HG03457 (cell line): ENCODE results near the gene DENND1A.

ENCODE experiments used
- ATAC-seq: cut with Tn5 transposase; IDR thresholded peaks from one replicate; pipeline ENCODE4 v1.9.1; 2021; ENCODE audit warnings: moderate number of reproducible peaks; ENCODE audit not compliant: unreplicated experiment

The DENND1A gene

DNA sequence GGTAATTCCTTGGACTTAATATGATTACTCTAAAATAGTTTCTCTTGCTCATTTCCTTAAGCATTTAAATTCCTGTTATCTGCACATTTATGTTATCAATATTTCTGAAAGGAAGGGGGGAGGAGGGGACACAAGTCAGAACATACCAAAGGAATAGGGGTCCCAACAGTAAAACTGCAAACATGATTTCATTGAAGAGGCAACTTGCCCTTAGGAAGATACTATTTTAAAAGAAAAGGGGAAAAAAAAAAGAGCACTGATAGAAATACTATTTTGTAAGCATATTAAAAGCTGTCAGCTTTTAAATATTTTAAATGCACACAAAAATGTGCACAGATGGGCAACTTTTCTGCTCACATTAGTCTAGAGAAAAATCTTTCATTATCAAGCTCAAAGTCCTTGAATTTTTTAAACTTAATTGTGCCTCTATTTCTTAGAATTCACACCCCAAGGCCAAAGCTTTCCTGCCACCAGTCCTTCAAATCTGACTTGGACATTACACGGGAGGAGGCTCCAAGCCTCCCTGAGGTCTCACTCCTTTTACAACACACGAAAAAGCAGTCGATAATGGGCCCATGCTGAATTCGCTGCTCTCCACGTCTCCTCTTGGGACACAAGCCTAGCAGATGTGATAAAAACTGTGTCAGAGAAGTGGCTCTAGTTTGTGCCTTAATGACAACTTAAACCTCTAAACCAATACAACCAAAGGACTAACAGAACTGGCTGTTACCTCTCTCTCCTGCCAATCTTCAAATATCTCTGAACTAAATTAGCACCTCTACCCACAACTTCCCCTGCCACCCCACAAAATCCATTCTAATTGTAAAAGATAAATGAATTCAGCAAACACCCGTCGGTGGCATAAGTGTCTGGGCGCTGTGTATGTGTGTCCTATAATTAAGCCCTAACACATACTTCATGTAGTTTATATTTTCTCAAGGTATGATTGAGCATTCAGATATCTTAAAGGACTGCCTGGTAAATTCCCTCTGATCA lies 154.3 kb downstream of the DENND1A start:
- no peak for ATAC-seq

DNA sequence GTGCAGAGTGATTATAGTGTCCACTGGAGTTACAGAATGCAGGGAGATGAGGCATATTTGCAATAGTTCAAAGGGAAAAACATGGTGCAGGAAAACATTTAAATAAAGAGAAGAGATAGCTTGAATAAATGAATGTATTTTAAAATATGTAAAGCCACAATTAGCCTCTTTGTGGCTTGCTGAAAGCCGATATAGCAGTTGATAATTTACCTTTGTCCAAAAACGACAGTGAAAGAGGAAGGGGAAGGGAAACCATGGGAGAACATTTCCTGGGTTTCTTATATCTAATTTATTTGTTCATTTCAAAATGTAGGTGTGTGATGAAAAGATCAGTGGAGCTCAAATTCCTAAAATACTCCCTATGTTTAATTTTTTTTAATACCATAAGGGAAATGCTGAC lies 156.1 kb downstream of the DENND1A start:
- ATAC-seq = no peak

DNA sequence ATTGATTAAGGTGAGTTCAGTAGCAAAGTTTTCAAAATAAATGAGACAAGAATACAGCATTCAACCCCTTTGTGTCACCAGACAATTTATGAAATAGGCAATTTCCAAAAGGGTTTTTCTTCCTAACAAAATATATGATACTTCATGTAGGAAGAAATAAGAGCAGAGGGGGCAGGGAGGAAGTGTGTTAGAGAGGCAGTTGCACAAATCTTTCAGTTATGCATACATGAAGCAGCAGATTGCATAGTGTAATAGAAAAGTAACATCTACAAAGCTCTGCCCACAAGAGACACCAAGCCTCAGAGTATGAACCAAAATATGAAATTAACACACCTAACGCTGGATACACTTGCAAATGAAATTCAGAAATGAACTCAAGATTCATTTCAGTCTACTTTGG lies 157.0 kb downstream of the DENND1A start:
- no peak for ATAC-seq

DNA sequence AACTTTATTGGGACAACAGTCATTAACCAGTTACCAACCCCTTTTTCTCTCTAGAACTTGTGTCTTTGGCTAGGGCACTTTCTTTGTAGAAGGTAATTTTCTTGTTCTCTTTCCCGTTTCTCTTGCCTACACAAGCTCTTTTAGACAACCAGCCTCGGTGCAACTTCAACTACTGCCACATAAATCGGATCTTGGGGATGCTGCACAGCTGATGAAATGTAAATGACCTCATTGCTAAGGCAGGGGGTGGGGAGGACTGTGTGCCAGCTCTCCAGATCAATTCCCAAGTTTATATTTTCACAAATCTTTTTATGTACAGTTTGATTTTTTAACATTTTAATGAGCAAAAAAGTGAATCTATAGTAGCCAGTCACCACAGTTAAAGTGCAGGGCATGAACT lies 157.6 kb downstream of the DENND1A start:
- ATAC-seq = no peak

- no peak for ATAC-seq
These were observed 158.2 kb downstream of the DENND1A start for GRCh38 chr9:123771690-123772089.

DNA sequence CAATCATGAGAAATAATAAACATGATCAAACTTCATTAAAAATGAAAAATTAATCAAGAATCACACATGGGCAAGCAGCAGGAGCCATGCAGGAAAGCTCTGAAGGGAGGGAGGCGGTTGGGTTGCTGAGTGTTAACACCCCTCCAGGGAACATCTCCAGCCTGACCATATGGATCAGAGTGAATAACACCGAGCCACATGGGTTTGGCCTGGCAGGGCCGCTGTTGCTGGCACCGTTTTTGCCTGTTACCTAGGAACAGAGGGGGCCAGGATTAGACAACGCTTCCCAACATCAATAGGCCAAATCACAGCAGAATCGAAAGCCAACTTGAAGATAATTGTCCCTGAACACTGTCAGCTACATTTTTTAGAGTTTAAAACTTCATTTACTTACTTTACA lies 160.2 kb downstream of the DENND1A start:
- no peak for ATAC-seq

DNA sequence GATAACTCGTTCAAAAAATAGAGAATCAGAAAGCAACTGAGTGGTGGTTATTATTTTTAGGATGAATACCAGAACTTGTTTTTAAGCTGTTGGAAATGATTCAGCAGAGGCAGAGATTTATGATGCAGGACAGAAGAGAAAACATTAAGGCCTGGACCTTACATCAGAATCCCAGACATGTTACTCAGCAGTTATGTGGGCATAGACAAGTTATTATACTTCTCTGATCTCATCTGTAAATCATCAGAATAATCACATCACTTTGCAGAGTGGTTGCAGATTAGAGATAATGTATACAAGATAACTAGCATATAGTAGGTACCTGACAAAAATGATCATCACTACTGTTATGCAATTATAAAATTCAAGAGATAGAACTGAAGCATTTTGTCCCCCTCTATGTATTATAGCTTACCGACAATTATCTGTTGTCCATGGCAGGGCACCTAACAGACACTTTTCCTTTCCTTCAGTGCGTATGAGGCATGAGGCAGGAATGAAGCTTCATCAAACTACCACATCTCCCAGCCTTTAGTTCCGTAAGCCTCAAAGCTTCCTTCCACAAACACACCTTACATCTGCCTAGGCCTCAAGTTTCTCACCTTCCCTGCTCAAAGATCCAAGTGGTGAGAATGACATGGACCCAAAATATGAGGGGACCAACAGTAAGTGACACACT lies 165.9 kb downstream of the DENND1A start:
- no peak for ATAC-seq

GRCh38 chr9:123761905-123762605 lies 167.9 kb downstream of the DENND1A start:
- ATAC-seq = no peak

- no peak for ATAC-seq
These were observed 172.0 kb downstream of the DENND1A start for GRCh38 chr9:123757960-123758359.

DNA sequence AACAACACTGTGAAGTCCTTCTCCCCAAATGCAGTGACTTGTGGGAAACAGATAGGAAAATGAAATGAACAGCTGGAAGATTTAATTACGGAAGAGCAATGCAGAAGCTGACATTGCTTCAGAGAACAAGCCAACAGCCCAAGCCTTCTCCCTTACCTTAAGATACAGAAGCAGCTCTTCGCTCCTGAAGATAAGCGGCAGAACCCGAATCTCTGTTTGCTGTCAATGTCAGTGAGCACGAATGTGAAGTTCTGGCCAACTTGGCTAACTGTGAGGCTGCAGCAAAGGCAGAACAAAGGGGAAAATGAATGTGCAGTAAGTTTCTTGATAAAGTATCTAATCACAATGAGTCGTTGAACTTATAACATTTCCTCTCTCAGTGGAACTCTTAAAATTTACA lies 172.4 kb downstream of the DENND1A start:
- no peak for ATAC-seq

GRCh38 chr9:123756484-123757106 lies 173.3 kb downstream of the DENND1A start:
- ATAC-seq = no peak

DNA sequence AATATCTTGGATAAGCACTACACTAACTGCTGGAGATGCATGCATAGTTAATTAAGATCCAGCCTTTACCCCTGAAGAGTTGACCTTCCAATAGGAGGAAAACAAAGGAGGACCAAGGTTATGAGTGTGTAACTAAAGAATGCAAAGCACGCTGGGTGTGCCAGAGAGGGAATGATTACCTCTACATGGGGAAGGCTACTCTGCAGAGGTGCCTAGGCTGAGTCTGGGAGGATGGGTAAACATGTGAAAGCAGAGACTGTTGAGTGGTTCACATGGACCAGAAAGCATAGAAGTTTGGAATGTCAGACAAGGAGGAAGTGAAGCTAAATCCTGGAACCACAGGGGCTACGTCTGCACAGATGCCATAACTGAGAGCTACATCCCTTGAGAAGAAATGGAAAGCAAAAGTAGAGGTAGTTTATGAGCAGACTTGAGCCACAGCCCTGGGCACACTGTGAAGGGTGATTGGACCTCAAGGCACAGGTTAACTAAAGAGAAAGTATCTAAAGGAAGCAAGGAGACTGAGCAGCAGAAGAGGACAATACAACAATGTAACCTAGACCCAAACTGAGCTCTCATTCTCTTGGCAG lies 176.2 kb downstream of the DENND1A start:
- no peak for ATAC-seq

DNA sequence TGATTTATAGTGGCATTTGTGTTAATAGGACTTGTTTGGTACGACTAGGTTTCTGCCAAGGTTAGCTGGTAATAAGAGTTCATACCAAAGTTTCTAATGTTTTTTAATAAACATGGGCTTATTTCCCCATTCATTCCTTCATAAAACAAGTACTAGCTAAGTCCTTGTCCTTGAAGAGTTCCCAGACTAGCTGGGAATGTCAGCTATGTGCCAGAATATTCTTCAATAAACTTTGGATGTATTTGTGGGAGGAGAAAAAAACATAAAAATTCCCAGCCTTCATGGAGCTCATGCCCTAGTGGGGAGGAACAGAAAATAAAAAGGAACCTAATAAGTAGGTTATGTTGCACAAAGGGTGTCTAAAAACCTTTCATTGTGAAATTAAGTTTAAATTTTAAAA lies 176.9 kb downstream of the DENND1A start:
- ATAC-seq = no peak

DNA sequence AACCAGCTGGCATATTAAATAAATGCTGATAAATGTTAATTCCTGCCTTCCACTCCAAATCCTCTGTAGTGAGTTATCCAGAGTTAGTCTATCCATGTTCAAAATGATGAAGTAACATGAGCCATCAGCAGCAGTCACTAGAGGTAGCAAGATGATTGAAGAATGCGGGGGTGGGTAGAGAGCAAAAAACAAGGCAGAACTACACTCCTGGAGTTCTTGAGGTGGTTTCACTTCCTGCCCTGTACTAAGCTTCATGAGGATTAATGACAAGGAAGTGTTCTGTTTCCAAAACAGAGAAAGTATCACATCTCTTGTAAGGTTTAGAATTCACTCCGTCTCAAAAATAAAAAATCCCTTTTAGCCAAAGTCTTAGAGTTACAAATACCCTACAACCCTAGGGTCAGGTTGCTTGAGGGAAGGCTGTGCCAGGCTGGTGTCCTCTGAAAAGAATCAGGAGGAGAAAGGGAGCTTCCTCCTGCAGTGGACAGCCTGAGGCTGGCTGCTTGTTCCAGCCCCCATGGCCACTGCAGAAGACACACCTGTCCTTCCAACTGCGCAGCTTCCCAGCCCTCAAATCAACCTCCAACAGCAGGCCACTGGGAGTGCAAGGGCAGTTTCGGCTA lies 180.2 kb downstream of the DENND1A start:
- no peak for ATAC-seq

GRCh38 chr9:123746765-123747164 lies 183.2 kb downstream of the DENND1A start:
- no peak for ATAC-seq

GRCh38 chr9:123745933-123746332 lies 184.0 kb downstream of the DENND1A start:
- ATAC-seq = no peak

DNA sequence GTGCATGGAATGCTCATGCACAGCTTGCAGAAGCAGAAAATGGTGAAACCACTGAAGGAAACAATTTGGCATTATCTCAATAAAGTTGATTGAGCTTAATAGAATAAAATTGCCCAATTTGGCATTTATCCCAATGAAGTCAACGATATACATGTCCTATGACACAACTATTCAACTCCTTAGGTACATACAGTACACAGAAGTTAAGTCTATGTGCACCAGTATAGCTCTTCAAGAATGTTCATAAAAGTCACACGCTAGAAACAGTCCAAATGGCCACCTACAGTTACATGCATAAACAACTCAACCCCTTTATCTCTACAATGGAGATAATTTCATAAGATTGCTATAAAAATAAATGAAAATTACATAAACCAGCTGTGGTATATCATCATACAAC lies 184.5 kb downstream of the DENND1A start:
- no peak for ATAC-seq

- ATAC-seq = no peak
These were observed 186.2 kb downstream of the DENND1A start for GRCh38 chr9:123743737-123744136.

DNA sequence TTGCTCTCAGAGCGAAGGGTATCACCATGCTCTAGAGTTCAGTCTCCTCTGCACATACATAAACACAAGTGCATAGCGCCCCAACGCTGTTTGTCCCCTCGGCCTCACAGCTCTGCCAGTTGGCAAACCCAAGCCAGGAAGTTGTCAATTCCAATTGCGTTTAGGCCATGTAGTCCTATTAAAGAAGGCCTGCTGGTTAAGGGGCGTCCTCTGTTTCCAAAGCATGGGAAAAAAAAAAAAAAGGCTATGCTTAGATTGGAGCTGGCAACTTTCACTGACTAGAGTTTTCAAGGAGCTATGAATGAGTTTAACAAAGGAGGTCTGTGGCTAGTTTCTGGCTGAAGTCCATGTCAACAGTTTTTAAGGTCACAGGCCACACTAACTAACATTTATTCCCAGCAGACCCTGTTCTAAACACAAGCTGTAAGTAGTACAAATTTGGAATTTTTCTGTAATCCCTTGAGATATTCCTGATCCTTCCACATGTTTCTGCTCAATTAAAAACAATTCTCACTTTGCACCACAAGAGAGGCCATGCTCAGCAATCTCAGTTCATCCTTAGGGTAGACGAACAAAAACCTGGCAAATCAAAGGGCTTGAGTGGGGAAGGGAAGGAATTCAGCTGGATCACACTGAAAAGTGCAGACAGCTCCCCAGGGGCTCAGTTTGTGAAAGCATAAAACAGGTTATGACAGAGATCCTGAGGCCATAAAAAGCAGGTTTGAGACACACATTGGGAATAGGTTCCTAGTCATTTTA lies 187.7 kb downstream of the DENND1A start:
- no peak for ATAC-seq

- ATAC-seq = no peak
These were observed 188.7 kb downstream of the DENND1A start for GRCh38 chr9:123741214-123741613.
